Neutrophil (primary cell): ENCODE measurements around the gene METRN.
A peak's percentile ranks its signal among the peaks of the same experiment; 100 is the strongest.

Experiments
- H3K27ac ChIP-seq: fragments of 200-600 bp; sonication (generic); 2 replicates; pipeline ENCODE4 v1.5.1; 2016; ENCODE audit warnings: mild to moderate bottlenecking, moderate library complexity
- H3K27me3 ChIP-seq: fragments of 200-600 bp; sonication (generic); 2 replicates; pipeline ENCODE4 v1.6.0; 2016; ENCODE audit warnings: mild to moderate bottlenecking
- H3K36me3 ChIP-seq: fragments of 200-600 bp; sonication (generic); 2 replicates; pipeline ENCODE4 v1.5.1; 2017
- H3K4me1 ChIP-seq, 2 experiments: fragments of 200-600 bp in 1 of 2; sonication (generic) in 1 of 2; 1 replicate in 1 of 2; 2 replicates in 1 of 2; pipeline versions ENCODE4 v1.5.1 to v1.6.1; 2013 to 2016; ENCODE audit warnings: low read depth in 1 of 2, low read length in 1 of 2, mild to moderate bottlenecking in 1 of 2, moderate library complexity in 1 of 2; ENCODE audit not compliant: control insufficient read depth in 1 of 2, insufficient read depth in 1 of 2
- H3K4me3 ChIP-seq, 2 experiments: fragments of 200-600 bp in 1 of 2; sonication (generic) in 1 of 2; 1 replicate in 1 of 2; 2 replicates in 1 of 2; pipeline ENCODE4 v1.5.1; 2013 to 2016; ENCODE audit warnings: low read depth in 1 of 2, low read length in 1 of 2, mild to moderate bottlenecking in 1 of 2, moderate library complexity in 1 of 2
- H3K9me3 ChIP-seq: fragments of 200-600 bp; sonication (generic); 2 replicates; pipeline ENCODE4 v1.5.1; 2016
- CTCF ChIP-seq: fragments of 200-600 bp; sonication (generic); IDR thresholded peaks from 2 replicates; pipeline ENCODE4 v1.5.1; 2016; ENCODE audit warnings: antibody characterized with exemption

Gene METRN

GRCh38 chr16:676913-677312 lies 38.0 kb upstream of the METRN start:
- Histone ChIP-seq H3K36me3 (peaks cover 32% of the 10 kb centered on the region), H3K27ac (no peak overlapping the region), H3K4me3 (no peak overlapping the region), H3K4me1 (peaks cover 26 to 54% of the 10 kb centered on the region in 2 experiments), H3K9me3 (no peaks in the 10 kb centered on the region), H3K27me3 (peaks cover 44% of the 10 kb centered on the region)
- TF ChIP-seq CTCF: no peak

GRCh38 chr16:677316-678190 lies 37.4 kb upstream of the METRN start:
- Histone ChIP-seq H3K4me1 (peaks cover 27 to 58% of the 10 kb centered on the region in 2 experiments), H3K4me3 (no peak overlapping the region), H3K36me3 (peaks cover 32% of the 10 kb centered on the region), H3K9me3 (no peaks in the 10 kb centered on the region), H3K27ac (no peak overlapping the region), H3K27me3 (peaks cover 44% of the 10 kb centered on the region)
- TF ChIP-seq CTCF: no peak

GRCh38 chr16:678209-678857 lies 36.6 kb upstream of the METRN start:
- no peak for TF ChIP-seq CTCF
- Histone ChIP-seq H3K36me3 (peaks cover 28% of the 10 kb centered on the region), H3K27ac (no peak overlapping the region), H3K4me3 (no peak overlapping the region), H3K27me3 (peaks cover 44% of the 10 kb centered on the region), H3K4me1 (peaks cover 30 to 63% of the 10 kb centered on the region in 2 experiments), H3K9me3 (no peaks in the 10 kb centered on the region)

GRCh38 chr16:678858-679813 lies 35.8 kb upstream of the METRN start:
- peak overlapping the region; percentile 42 to 91 for H3K4me3 ChIP-seq
- no peaks in the 10 kb centered on the region for H3K9me3 ChIP-seq
- H3K27me3 ChIP-seq: peaks cover 43% of the 10 kb centered on the region
- peak overlapping the region; percentile 86 for H3K27ac ChIP-seq
- peaks cover 20% of the 10 kb centered on the region for H3K36me3 ChIP-seq
- no peak for TF ChIP-seq CTCF
- H3K4me1 ChIP-seq: peaks cover 37 to 69% of the 10 kb centered on the region in 2 experiments
